Measurements from ENCODE around the gene BCR.

GRCh38 chr22:23215294-23216241, 35.3 kb downstream of the BCR start:
- no peak for TF ChIP-seq CTCF (IDR thresholded peaks at IDR 0.05; ENCODE audit: poor library complexity, severe bottlenecking)
- TF ChIP-seq EP300 (conservative IDR thresholded peaks at IDR 0.05; ENCODE audit: poor library complexity, severe bottlenecking) = no peak
- TF ChIP-seq POLR2AphosphoS5 (IDR thresholded peaks at IDR 0.05) = no peak
- TF ChIP-seq SMC3 (conservative IDR thresholded peaks at IDR 0.05; ENCODE audit: poor library complexity) = no peak
